ENCODE measurements around the gene KCNQ5. TPM values are rescaled to one million over a fixed set of nuclear protein-coding genes. Genes with fewer than 3 reads are reported as not detected.
"Not testable (repeated sequence)": the region's sequence is repeated elsewhere in the genome, so short reads cannot be mapped to it uniquely, and the experiment has no call there.

The KCNQ5 gene
- total and polyA plus RNA-seq, 2 of the 8 experiments (the other 6 are each of a cell fraction or from before 2014, with no cell fraction given), result 0.83 to 1.2 TPM

DNA sequence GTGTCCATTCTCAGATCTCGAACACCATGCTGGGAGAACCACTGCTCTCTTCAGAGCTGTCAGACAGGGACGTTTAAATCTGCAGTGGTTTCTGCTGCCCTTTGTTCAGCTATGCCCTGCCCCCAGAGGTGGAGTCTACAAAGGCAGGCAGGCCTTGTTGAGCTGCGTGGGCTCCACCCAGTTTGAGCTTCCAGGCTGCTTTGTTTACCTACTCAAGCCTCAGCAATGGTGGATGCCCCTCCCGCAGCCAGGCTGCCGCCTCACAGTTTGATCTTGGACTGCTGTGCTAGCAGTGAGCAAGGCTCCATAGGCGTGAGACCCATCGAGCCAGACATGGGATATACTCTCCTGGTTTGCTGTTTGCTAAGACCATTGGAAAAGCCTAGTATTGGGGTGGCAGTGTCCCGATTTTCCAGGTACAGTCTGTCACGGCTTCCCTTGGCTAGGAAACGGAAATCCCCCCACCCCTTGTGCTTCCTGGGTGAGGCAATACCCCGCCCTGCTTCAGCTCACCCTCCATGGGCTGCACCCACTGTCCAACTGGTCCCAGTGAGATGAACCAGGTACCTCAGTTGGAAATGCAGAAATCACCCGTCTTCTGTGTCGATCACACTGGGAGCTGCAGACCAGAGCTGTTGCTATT, 362.4 kb downstream of the KCNQ5 start:
- not testable (repeated sequence) for H2BK20ac ChIP-seq (ENCODE audit: low read length); DNase-seq (ENCODE audit: low read depth in 1 of 2, low spot score in 2 of 2); FAIRE-seq; H4K91ac ChIP-seq (replicated peaks; ENCODE audit: insufficient read length, low read length); H3K4me3 ChIP-seq (ENCODE audit: extremely low read depth in 1 of 4, insufficient read depth in 2 of 4, low read depth in 3 of 4, low read length in 4 of 4); H2BK12ac ChIP-seq (ENCODE audit: low read depth, low read length); H2BK5ac ChIP-seq (ENCODE audit: low read depth, low read length); H2AFZ ChIP-seq (ENCODE audit: low read length); H3K56ac ChIP-seq (replicated peaks; ENCODE audit: insufficient read length, low read depth, low read length); H2BK15ac ChIP-seq (ENCODE audit: low read length); H3K36me3 ChIP-seq (ENCODE audit: control insufficient read depth in 2 of 4, insufficient read depth in 4 of 4, low read length in 3 of 4); H3K4me1 ChIP-seq (replicated peaks in 1 of 4; ENCODE audit: control insufficient read depth in 3 of 4, insufficient read depth in 4 of 4, low read length in 3 of 4); H3K9ac ChIP-seq (replicated peaks in 1 of 4; ENCODE audit: extremely low read depth in 1 of 4, low read depth in 3 of 4, low read length in 3 of 4); H3K23ac ChIP-seq (ENCODE audit: insufficient read length); H3K18ac ChIP-seq (ENCODE audit: extremely low read depth, low read length); H4K5ac ChIP-seq (ENCODE audit: insufficient read length, low read depth, low read length); H3K4me2 ChIP-seq (ENCODE audit: insufficient read depth in 1 of 2, low read depth in 2 of 2, low read length in 2 of 2); H3K27me3 ChIP-seq (replicated peaks in 1 of 4; ENCODE audit: control insufficient read depth in 3 of 4, extremely low read depth in 1 of 4, insufficient read depth in 3 of 4, low read length in 3 of 4); H4K20me1 ChIP-seq (replicated peaks in 1 of 2; ENCODE audit: control insufficient read depth in 1 of 2, insufficient read depth in 2 of 2, low read length in 2 of 2); H4K8ac ChIP-seq (ENCODE audit: extremely low read depth, insufficient read depth, low read length); H3K4ac ChIP-seq (replicated peaks; ENCODE audit: insufficient read length, low read depth, low read length); H3K14ac ChIP-seq (ENCODE audit: insufficient read length); H3K9me3 ChIP-seq (ENCODE audit: insufficient read depth in 2 of 2, low read depth in 1 of 2, low read length in 1 of 2); H3K23me2 ChIP-seq (ENCODE audit: low read depth, low read length); H3K27ac ChIP-seq (ENCODE audit: low read depth, low read length); H2BK120ac ChIP-seq (replicated peaks; ENCODE audit: low read depth, low read length); H3K79me1 ChIP-seq (ENCODE audit: low read depth, low read length); H2AK5ac ChIP-seq (ENCODE audit: low read depth, low read length); H3K79me2 ChIP-seq (ENCODE audit: control insufficient read depth in 1 of 2, insufficient read depth in 2 of 2, low read length in 2 of 2)
- WGBS, 2 experiments (ENCODE audit: extremely low coverage in 1 of 2, insufficient coverage in 1 of 2, insufficient read length in 1 of 2, insufficient replicate concordance in 2 of 2, low coverage in 1 of 2, low lambda C conversion rate in 2 of 2, missing lambda C conversion rate in 1 of 2), result 89% methylated on average over 13 of the region's 13 CpGs; no CpG with 5 or more reads in 1 of the 2 experiments
- ChIA-PET POLR2A (ENCODE audit: partially characterized antibody) (interaction anchor here (1.3 kb wide), 1 partner anchor 8 kb away, joined by 4 read pairs; no protein-coding TSS in a partner anchor), CTCF (ENCODE audit: partially characterized antibody) (interaction anchor here (1.2 to 2.6 kb wide), 2 partner anchors 15 to 150 kb away, joined by 3 to 6 read pairs; no protein-coding TSS in a partner anchor)

All from H1 (cell line).